ENCODE data around the gene DLG1.

GRCh38 chr3:197136744-197137143 is 161.7 kb downstream of the DLG1 start:
- TF ChIP-seq, protein P1, sequence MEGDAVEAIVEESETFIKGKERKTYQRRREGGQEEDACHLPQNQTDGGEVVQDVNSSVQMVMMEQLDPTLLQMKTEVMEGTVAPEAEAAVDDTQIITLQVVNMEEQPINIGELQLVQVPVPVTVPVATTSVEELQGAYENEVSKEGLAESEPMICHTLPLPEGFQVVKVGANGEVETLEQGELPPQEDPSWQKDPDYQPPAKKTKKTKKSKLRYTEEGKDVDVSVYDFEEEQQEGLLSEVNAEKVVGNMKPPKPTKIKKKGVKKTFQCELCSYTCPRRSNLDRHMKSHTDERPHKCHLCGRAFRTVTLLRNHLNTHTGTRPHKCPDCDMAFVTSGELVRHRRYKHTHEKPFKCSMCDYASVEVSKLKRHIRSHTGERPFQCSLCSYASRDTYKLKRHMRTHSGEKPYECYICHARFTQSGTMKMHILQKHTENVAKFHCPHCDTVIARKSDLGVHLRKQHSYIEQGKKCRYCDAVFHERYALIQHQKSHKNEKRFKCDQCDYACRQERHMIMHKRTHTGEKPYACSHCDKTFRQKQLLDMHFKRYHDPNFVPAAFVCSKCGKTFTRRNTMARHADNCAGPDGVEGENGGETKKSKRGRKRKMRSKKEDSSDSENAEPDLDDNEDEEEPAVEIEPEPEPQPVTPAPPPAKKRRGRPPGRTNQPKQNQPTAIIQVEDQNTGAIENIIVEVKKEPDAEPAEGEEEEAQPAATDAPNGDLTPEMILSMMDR (IDR thresholded peaks at IDR 0.05): no peak
- no peak for TF ChIP-seq POLR2AphosphoS5 (IDR thresholded peaks at IDR 0.05)
- no peak for TF ChIP-seq POLR2A (IDR thresholded peaks at IDR 0.05)

Measured in stomach (tissue), 4 donors.